ENCODE measurements around the gene ADAP1. TPM values are rescaled to one million over a fixed set of nuclear protein-coding genes. Genes with fewer than 3 reads are reported as not detected.

The ADAP1 gene
- total RNA-seq, 4 donors from 2014 or later, result 41.9 to 94.2 (median 78.3) TPM

DNA sequence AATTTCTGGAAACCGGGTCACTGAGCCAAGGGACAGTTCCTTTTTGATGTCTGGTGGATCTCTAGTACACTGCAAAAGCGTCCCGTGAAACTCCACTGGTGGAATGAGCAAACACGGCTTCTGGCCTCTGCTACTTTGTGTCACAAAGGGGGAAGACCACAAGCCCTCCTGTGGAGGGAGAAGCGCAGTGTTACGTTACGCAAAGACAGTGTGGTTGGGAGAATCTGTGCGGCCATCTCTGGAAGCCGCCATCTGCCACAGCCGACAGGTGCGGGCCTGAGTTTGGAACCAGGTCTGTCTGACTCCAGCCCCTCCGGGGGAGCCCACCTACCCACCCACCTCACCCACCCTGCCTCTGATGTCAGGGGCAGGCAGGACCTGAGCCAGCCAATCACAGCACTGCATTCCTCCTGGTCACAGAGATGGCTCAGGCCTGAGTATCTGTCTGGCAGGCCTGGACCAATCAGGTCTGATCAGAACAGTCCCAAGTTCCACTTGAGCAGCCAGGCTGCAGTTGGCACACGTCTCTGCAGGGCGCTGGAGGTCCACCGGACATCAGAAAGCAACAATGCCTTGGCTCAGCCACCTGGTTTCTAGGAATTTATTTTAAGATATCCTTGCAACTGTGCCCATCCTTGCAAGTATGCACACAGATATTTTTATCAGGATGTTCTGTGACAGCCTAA, 25.5 kb upstream of the ADAP1 start:
- no peak for TF ChIP-seq POLR2AphosphoS5 (IDR thresholded peaks at IDR 0.05)
- TF ChIP-seq, protein P1, sequence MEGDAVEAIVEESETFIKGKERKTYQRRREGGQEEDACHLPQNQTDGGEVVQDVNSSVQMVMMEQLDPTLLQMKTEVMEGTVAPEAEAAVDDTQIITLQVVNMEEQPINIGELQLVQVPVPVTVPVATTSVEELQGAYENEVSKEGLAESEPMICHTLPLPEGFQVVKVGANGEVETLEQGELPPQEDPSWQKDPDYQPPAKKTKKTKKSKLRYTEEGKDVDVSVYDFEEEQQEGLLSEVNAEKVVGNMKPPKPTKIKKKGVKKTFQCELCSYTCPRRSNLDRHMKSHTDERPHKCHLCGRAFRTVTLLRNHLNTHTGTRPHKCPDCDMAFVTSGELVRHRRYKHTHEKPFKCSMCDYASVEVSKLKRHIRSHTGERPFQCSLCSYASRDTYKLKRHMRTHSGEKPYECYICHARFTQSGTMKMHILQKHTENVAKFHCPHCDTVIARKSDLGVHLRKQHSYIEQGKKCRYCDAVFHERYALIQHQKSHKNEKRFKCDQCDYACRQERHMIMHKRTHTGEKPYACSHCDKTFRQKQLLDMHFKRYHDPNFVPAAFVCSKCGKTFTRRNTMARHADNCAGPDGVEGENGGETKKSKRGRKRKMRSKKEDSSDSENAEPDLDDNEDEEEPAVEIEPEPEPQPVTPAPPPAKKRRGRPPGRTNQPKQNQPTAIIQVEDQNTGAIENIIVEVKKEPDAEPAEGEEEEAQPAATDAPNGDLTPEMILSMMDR (IDR thresholded peaks at IDR 0.05), result no peak
- H3K27me3 ChIP-seq, result peaks cover 0 to 32% (median 21%) of the 10 kb centered on the region in 4 donors
- no peaks in the 10 kb centered on the region for H3K9me3 ChIP-seq
- DNase-seq (ENCODE audit: extremely low spot score), result no peak
- intact Hi-C loops (cut with DNase I), result no loop called here
- no peaks in the 10 kb centered on the region for H3K36me3 ChIP-seq
- peaks cover 5 to 12% (median 10%) of the 10 kb centered on the region in 4 donors for H3K4me1 ChIP-seq
- H3K4me3 ChIP-seq, result no peak overlapping the region
- WGBS, result 86% methylated on average over 10 of the region's 15 CpGs
- H3K27ac ChIP-seq (replicated peaks in 1 of 4), result no peak overlapping the region

DNA sequence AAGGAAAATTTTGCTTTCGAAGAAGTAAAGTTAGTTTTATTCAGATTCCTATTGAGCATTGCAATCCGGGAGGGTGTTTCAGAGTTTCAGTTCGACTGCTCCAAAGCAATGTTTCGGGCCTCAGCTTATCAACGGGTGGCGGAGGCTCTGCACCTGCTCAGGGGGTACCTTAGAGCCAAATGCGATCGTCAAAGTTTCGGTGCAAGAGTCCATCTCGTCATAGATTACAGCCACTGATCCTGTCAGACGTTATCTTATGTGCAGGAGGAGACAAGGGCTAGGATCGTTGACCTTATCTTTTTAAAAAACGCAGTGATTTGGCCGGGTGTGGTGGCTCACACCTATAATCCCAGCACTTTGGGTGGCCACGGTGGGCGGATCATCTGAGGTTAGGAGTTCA, 24.7 kb upstream of the ADAP1 start:
- Histone ChIP-seq H3K9me3 (no peaks in the 10 kb centered on the region), H3K4me3 (no peak overlapping the region), H3K4me1 (peaks cover 7 to 20% (median 18%) of the 10 kb centered on the region in 4 donors), H3K27ac (replicated peaks in 1 of 4) (no peak overlapping the region), H3K36me3 (no peaks in the 10 kb centered on the region), H3K27me3 (peaks cover 0 to 23% (median 14%) of the 10 kb centered on the region in 4 donors)
- TF ChIP-seq, protein P1 (IDR thresholded peaks at IDR 0.05), result no peak
- no peak for TF ChIP-seq POLR2AphosphoS5 (IDR thresholded peaks at IDR 0.05)
- no peak for TF ChIP-seq POLR2A (IDR thresholded peaks at IDR 0.05; ENCODE audit: low read depth)
- no peak for TF ChIP-seq EP300 (IDR thresholded peaks at IDR 0.05)
- DNase-seq (ENCODE audit: extremely low spot score), result no peak
- intact Hi-C loops (cut with DNase I), result no loop called here
- 87% methylated on average over 16 of the region's 16 CpGs for WGBS

DNA sequence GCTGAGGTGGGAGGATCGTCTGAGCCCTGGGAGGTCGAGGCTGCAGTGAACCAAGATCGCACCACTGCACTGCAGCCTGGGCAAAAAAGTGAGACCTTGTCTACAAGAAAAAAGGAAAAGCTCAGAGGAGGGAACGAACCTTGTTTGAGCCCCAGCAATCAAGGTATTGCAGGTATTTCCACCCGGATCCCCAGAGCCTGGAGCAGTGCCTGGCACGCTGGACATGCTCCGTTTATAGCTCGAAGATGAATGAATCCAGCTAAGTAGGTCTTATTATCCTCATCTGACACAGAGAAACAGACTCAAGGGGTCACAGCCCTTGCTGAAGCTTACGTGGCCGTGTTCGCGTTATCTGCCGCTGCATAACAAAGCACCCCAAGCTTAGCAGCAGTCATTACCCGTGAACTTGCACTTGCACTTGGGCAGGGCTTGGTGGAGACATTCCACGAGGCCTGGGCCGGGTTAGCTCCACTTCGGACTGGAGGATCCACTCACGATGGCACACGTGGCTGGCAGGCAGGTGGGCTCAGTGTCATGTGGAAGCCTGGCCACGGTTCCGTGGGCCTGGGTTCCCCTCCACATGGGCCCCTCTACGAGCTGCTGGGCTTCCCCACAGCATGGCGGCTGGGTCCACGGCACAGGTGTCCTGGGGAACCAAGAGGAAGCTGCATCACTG, 24.1 kb upstream of the ADAP1 start:
- 91% methylated on average over 23 of the region's 24 CpGs for WGBS
- Histone ChIP-seq H3K27ac (replicated peaks in 1 of 4) (no peak overlapping the region), H3K4me3 (no peak overlapping the region), H3K4me1 (peaks cover 13 to 26% (median 24%) of the 10 kb centered on the region in 4 donors), H3K9me3 (no peaks in the 10 kb centered on the region), H3K36me3 (peaks cover 0 to under 1% (median under 1%) of the 10 kb centered on the region in 4 donors), H3K27me3 (peaks cover 0 to 17% (median 8%) of the 10 kb centered on the region in 4 donors)
- TF ChIP-seq, protein P1 (IDR thresholded peaks at IDR 0.05), result no peak
- TF ChIP-seq POLR2AphosphoS5 (IDR thresholded peaks at IDR 0.05), result no peak
- DNase-seq (ENCODE audit: extremely low spot score), result no peak
- intact Hi-C loops (cut with DNase I), result no loop called here

DNA sequence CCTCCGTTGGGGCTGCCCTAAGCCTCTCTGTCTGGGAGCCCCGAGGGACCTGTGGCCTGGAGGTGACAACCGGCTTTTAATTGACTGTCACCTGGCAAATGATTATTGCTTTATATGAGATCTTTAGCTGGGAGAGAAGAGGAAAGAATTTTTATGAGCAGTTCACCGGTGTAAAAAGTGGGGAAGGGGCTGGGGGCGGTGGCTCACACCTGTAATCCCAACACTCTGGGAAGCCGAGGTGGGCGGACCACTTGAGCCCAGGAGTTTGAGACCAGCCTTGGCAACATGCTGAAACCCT, 23.5 kb upstream of the ADAP1 start:
- Histone ChIP-seq H3K27me3 (peaks cover 0 to 11% (median 3%) of the 10 kb centered on the region in 4 donors), H3K36me3 (peaks cover 3 to 6% (median 5%) of the 10 kb centered on the region in 4 donors), H3K4me3 (no peak overlapping the region), H3K9me3 (no peaks in the 10 kb centered on the region), H3K4me1 (peaks cover 19 to 32% (median 28%) of the 10 kb centered on the region in 4 donors), H3K27ac (replicated peaks in 1 of 4) (no peak overlapping the region)
- DNase-seq (ENCODE audit: extremely low spot score), result no peak
- 85% methylated on average over 7 of the region's 7 CpGs for WGBS
- TF ChIP-seq EP300 (IDR thresholded peaks at IDR 0.05) (no peak), POLR2AphosphoS5 (IDR thresholded peaks at IDR 0.05) (no peak), POLR2A (IDR thresholded peaks at IDR 0.05; ENCODE audit: low read depth) (no peak)
- TF ChIP-seq, protein P1 (IDR thresholded peaks at IDR 0.05), result no peak
- intact Hi-C loops (cut with DNase I), result no loop called here
